Nephron (organoid): ENCODE measurements around the gene EN1.

Experiments
- H3K27ac Mint-ChIP-seq, 3 experiments: 2 replicates each; pipeline ENCODE4 v1.8.0; 2020; ENCODE audit warnings: mixed read lengths in 3 of 3, mild to moderate bottlenecking in 2 of 3, moderate library complexity in 1 of 3
- H3K27me3 Mint-ChIP-seq: 2 replicates; pipeline ENCODE4 v1.8.0; 2021; ENCODE audit warnings: low read depth, mild to moderate bottlenecking, moderate library complexity, mixed read lengths
- H3K36me3 Mint-ChIP-seq: 2 replicates; pipeline ENCODE4 v1.8.0; 2020; ENCODE audit warnings: low read depth, mixed read lengths
- H3K4me1 Mint-ChIP-seq: 2 replicates; pipeline ENCODE4 v1.8.0; 2020; ENCODE audit warnings: mixed read lengths
- H3K4me3 Mint-ChIP-seq, 3 experiments: 2 replicates each; pipeline ENCODE4 v1.8.0; 2020; ENCODE audit warnings: mild to moderate bottlenecking in 3 of 3, mixed read lengths in 3 of 3, moderate library complexity in 2 of 3
- H3K9me3 Mint-ChIP-seq: 2 replicates; pipeline ENCODE4 v1.8.0; 2020; ENCODE audit warnings: mixed read lengths
- TF ChIP-seq, protein P1 (sequence below), 3 experiments: fragments of 200-600 bp; sonication (generic); IDR thresholded peaks; one replicate each; pipeline ENCODE4 v1.5.0; 2021; ENCODE audit warnings: antibody characterized with exemption in 3 of 3; ENCODE audit not compliant: unreplicated experiment in 3 of 3

Gene EN1

DNA sequence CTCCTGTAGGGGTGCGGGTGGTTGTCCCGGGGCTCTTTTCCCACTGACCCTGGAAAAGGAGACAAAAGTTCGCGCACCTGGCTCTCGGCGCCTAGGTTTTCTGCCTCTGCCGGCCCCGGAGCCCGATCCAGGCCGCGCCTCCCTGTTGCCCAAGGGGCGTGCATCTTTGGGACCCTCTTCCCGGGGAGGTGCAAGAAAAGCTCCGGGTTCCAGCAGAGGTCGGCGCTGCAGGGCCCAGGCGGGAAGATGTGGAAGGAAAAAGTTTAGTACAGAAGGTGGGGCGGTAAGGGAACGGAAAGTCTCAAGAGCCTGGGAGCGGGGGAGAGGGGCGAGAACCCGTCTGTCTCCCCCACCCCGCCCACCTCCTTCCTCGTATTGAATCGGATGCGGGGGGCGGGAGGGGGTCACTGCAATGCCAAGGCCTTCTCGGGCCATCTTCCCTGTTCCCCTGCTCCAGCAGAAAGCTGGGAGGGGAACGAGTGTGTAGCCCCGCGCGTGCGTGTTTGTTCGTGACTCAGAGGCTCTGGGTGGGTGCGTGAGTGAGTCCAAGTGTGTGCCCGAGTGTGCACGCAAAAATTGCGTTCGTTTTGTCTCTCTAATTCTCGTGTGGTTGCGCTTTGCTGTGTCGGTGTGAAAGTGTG is 6.3 kb upstream of the EN1 start:
- H3K36me3 Mint-ChIP-seq: no peaks in the 10 kb centered on the region
- H3K4me3 Mint-ChIP-seq: peak overlapping the region; percentile 32 to 79 (median 66)

DNA sequence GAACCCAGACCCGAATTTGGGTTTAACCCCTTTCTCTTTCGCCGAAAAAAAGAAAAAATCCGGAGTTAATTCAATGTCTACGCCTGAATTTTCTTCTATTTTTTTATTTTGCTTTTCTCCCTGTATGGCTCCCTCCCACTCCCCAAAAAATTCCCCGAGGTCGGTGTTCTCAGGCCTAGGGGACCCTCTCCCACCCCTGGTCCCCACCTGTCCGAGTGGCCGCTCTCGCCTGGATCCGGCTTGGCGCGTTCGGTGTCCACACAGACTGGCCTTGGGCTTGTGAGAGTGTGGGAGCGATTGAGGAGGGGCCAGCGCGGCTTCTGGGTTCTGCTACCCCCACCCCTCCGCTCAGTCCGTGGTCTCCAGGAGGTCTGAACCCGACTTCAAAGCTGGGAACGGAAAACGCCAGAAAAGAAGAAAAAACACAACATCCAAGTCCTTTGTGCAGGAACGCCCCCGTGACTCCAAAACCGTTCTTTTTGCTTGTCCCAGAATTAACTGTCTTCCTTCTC is 5.7 kb upstream of the EN1 start:
- Mint-ChIP-seq H3K4me1 (peaks cover 20% of the 10 kb centered on the region), H3K9me3 (no peaks in the 10 kb centered on the region), H3K4me3 (peak overlapping the region; percentile 32 to 71 (median 66)), H3K27ac (peak overlapping the region in 1 of 3 experiments; percentile 7), H3K27me3 (peaks cover 100% of the 10 kb centered on the region), H3K36me3 (no peaks in the 10 kb centered on the region)
- TF ChIP-seq, protein P1, sequence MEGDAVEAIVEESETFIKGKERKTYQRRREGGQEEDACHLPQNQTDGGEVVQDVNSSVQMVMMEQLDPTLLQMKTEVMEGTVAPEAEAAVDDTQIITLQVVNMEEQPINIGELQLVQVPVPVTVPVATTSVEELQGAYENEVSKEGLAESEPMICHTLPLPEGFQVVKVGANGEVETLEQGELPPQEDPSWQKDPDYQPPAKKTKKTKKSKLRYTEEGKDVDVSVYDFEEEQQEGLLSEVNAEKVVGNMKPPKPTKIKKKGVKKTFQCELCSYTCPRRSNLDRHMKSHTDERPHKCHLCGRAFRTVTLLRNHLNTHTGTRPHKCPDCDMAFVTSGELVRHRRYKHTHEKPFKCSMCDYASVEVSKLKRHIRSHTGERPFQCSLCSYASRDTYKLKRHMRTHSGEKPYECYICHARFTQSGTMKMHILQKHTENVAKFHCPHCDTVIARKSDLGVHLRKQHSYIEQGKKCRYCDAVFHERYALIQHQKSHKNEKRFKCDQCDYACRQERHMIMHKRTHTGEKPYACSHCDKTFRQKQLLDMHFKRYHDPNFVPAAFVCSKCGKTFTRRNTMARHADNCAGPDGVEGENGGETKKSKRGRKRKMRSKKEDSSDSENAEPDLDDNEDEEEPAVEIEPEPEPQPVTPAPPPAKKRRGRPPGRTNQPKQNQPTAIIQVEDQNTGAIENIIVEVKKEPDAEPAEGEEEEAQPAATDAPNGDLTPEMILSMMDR (IDR thresholded peaks at IDR 0.05; ENCODE audit: unreplicated experiment in 3 of 3): no peak

More for the DNA sequence above, 6.3 kb upstream of the EN1 start:
- TF ChIP-seq, protein P1 (IDR thresholded peaks at IDR 0.05; ENCODE audit: unreplicated experiment in 3 of 3): no peak
- Mint-ChIP-seq H3K27me3 (peaks cover 100% of the 10 kb centered on the region), H3K27ac (peak overlapping the region in 1 of 3 experiments; percentile 7), H3K4me1 (peaks cover 18% of the 10 kb centered on the region), H3K9me3 (no peaks in the 10 kb centered on the region)

DNA sequence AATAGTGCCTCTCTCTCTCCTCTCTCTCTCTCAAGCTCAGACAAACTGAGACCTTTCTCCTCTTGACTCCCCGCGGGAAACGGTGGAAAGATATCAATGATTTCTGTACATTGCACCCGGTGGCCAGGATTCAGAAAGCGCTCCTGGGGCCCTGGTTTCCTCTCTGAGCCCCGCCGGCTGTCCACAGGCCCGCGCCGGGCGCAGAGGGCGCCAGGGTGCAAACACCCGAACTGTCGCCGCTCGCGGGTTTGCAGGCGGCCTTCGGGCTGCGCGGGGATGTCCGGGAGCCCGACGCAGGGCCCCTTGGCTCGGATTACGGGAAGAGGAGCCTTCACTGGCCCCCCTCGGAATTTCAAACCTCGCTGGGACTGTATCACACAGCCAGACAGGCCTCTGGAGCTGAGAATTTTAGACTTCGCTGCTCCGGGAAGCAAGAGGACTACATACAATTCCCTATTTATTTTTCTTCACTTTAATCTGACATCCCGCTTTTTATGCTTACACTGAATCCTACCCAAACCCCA is 5.2 kb upstream of the EN1 start:
- peaks cover 25% of the 10 kb centered on the region for H3K4me1 Mint-ChIP-seq

DNA sequence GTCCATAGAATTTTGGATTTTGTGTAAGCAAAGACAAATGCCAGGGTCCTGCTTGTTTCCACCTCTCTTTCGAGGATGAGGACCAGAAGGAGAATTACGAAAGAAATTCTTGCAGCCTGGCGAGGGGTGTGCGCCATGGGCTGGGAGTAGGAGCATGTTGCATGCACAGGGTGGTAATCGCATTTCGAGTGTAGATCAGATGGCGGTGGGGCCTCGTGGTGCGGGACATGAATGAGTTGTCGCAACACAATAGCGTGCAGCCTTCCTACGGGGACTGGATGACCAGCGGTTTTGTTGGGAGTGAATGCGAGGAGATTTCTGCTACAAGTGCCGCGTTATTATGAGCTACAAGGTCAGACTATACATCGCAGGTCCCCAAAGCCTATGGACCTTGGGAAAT is 4.2 kb upstream of the EN1 start:
- no peaks in the 10 kb centered on the region for H3K9me3 Mint-ChIP-seq
- peak overlapping the region in 2 of 3 experiments; percentile 34 to 37 for H3K4me3 Mint-ChIP-seq
- H3K27ac Mint-ChIP-seq: no peak overlapping the region
- peaks cover 32% of the 10 kb centered on the region for H3K4me1 Mint-ChIP-seq
- peaks cover 97% of the 10 kb centered on the region for H3K27me3 Mint-ChIP-seq
- no peaks in the 10 kb centered on the region for H3K36me3 Mint-ChIP-seq
- TF ChIP-seq, protein P1 (IDR thresholded peaks at IDR 0.05; ENCODE audit: unreplicated experiment in 3 of 3): no peak

More for the DNA sequence above, 5.2 kb upstream of the EN1 start:
- peak overlapping the region in 2 of 3 experiments; percentile 66 to 71 for H3K4me3 Mint-ChIP-seq
- peaks cover 100% of the 10 kb centered on the region for H3K27me3 Mint-ChIP-seq
- no peak overlapping the region for H3K27ac Mint-ChIP-seq
- H3K36me3 Mint-ChIP-seq: no peaks in the 10 kb centered on the region
- TF ChIP-seq, protein P1 (IDR thresholded peaks at IDR 0.05; ENCODE audit: unreplicated experiment in 3 of 3): no peak
- no peaks in the 10 kb centered on the region for H3K9me3 Mint-ChIP-seq

DNA sequence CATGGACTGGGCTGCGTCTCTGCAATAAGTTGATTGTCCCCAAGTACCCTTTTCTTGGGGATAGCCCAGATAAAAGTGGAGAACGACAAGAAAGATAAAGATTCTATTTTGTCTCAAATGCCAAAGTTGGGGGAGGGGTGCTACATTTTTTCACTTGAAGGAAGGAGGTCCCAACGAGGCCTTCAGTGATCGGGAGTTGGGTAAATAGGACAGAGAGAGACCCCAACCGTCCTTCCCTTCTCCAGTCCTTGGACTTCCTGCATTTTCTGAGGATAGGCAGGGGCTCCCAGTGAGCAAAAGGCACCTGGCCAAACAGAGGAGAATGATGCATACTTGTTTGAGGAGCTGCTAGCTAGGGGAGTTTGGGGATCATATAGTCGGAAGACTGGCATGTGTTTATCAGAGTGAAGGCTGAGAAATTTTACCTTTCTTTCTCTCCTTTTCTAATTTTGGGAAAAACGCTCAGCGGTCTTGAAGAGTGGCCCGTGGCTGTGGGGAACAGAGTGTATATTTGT is 3.5 kb upstream of the EN1 start:
- TF ChIP-seq, protein P1 (IDR thresholded peaks at IDR 0.05; ENCODE audit: unreplicated experiment in 3 of 3): no peak
- no peaks in the 10 kb centered on the region for H3K9me3 Mint-ChIP-seq
- peak overlapping the region in 1 of 3 experiments; percentile 12 for H3K4me3 Mint-ChIP-seq
- peaks cover 33% of the 10 kb centered on the region for H3K4me1 Mint-ChIP-seq
- H3K27ac Mint-ChIP-seq: no peak overlapping the region
- peaks cover 93% of the 10 kb centered on the region for H3K27me3 Mint-ChIP-seq
- no peaks in the 10 kb centered on the region for H3K36me3 Mint-ChIP-seq
